Fibroblast of villous mesenchyme (primary cell): Measurements from ENCODE around the gene RBMS3. TPM values are rescaled to one million over a fixed set of nuclear protein-coding genes. Genes with fewer than 3 reads are reported as not detected.
"Not testable (repeated sequence)": the region's sequence is repeated elsewhere in the genome, so short reads cannot be mapped to it uniquely, and the experiment has no call there.

Source experiments
- DNase-seq: peaks from one replicate; pipeline ENCODE4 v3.0.0-alpha.2; 2010; ENCODE audit warnings: low read depth
- H3K4me3 ChIP-seq: 2 replicates; pipeline ENCODE4 v1.5.1; 2011; ENCODE audit warnings: low read depth, mild to moderate bottlenecking, low read length
- CTCF ChIP-seq: IDR thresholded peaks from 2 replicates; pipeline ENCODE4 v1.5.1; 2012; ENCODE audit warnings: low read depth, mild to moderate bottlenecking, low read length; ENCODE audit not compliant: insufficient read depth
- total RNA-seq: library from RNA; depleted of rRNA; stranded (reverse); fragments of >200 nt; gene quantifications from 2 replicates; pipeline ENCODE4 v1.2.3, GENCODE V29; 2012

RBMS3 gene
- total RNA-seq, 1 donor: 85.9 TPM

DNA sequence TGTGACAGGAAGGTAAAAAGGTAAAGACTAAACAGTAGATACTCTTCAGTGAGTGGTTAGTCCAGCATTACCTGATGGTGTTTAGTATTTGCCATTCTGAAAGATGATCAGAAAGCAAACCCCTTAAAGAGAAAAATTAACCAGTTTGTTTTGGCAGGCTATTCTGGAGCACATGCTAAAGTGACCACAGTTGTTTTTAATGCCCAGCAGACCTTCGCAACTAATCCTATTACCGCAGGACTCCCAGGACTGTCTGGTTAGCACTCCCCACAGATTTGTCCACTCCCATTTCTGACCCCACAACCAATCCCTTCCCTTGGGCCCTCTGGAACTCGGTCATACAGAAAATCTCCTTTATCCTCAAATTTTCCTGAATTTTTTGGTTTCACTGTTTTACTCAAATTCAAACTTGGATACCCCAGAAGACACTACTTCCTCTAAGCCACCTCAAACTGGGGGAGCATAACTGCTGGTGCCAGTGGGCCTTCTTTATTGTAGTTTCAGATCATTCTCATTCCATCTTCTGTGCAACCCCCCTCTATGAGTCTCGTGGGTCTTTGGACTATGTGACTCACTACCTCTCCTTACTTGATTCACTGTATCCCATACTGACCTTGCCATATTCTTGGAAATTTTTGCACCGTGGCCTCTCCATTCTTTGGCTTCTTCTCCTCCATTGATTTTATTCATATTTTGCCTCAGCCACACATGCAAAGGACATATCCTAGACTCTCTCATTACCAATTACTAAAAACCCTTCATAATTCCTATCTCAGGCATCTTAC, 104.4 kb downstream of the RBMS3 start:
- no peak overlapping the region for H3K4me3 ChIP-seq
- no peak for TF ChIP-seq CTCF
- peak; percentile 42 for DNase-seq

DNA sequence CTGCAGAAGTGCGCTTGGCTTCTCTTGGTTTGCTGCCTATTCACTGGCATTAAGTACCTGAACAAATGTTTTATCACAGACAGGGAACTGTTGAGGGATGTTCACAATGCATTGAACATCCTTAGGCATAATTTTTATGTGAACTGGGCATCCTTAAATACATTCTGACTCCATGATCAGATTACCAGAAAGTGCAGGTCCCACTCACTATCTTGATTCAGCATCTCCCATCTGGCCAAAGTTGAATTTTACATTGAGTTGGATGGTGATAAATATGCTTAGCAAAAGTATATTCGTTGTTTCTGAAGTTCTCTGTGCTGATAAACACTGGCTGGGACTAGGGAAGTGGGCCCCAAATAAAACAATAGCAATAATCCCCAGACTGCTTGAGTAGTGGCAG, 108.5 kb downstream of the RBMS3 start:
- TF ChIP-seq CTCF: no peak
- no peak overlapping the region for H3K4me3 ChIP-seq
- DNase-seq: no peak

DNA sequence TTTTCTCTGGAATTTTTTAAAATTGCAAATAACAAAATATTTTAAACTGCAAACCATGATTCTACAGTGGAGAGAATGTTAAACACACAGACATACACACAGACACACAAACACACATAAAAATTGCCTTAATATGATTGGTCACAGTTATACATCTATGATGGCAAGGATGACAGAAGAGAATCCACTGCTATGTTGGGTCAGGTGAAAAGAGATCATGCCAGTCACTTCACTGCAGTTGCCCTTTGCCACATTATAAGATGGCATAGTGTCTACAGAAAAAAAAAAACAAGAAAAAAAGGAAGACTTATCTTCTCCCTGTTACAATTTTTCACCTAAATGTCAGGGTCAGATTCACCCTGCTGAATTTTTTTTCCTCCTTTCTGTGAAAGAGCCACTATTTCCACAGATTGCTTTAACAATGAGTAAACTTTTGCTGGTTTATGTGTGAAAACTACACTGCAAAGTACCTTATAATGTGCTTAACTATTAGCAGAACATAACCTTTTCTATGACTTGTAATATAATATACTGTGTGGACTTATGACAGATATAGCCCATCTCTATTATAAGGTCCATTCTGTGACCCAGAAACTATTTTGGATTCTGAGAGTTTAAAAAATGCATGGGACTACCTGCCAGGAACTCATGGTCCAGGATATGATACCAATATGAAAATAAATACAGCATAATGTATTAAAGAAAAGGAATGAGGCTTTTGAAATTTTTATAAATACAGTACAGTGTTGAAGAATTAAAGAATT, 111.9 kb downstream of the RBMS3 start:
- no peak for DNase-seq
- no peak overlapping the region for H3K4me3 ChIP-seq
- TF ChIP-seq CTCF: no peak

DNA sequence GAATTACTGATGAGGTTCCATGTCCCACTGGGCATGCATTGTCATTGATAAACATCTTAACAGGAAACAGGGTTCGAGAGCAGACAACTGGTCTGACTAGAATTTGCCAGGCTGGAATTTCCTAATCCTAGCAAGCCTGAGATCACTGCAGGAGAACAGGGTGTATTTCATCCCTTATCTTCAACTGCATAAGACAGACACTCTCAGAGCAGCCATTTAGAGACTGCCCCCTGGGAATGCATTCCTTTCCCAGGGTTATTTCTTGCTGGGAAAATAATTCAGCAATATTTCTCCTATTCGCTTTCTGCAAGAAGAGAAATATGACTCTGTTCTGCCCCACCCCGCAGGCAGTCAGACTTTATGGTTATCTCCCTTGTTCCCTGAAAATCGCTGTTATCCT, 113.1 kb downstream of the RBMS3 start:
- not testable (repeated sequence) for H3K4me3 ChIP-seq, DNase-seq

DNA sequence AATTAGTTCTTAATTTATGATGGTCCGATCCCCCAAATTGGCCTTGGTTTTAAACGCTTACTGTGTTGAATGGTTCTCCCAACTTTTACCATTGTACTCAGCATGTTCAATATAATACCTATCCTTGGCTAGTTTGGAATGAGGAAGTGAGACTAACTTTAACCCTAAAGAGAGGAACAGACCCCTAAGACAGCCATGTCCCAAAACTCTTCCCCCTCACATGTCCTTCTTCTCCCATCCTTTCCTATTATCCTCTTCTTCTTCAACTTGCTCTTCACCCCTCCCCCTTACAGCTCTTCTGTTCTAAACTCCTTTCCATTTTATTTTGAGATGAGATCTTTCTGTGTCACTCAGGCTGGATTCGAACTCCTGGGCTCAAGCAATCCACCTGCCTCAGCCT, 116.5 kb downstream of the RBMS3 start:
- no peak for TF ChIP-seq CTCF
- DNase-seq: no peak
- no peak overlapping the region for H3K4me3 ChIP-seq

DNA sequence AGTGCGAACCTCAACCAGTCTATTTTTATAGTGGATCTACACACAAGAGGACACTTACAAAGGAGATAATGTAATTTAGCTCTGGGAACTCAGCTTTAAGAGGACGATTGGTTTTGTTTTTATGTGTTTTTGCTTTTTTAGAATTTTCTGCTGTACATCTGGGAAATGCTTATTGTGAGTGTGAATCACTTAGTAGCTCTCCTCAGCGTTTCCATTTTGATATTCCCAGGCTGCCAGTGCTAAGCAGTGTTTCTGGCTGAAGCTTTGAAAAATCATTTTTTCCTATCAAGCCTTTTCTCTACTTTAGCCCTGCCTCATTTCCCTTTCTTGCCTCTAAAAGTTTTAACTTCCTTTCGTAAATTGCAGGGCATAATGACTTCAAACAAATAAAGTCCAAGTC, 117.9 kb downstream of the RBMS3 start:
- H3K4me3 ChIP-seq: no peak overlapping the region
- no peak for DNase-seq
- TF ChIP-seq CTCF: no peak

GRCh38 chr3:29406291-29406832, 125.5 kb downstream of the RBMS3 start:
- DNase-seq: no peak
- H3K4me3 ChIP-seq: no peak overlapping the region
- TF ChIP-seq CTCF: no peak
